Heart left ventricle (tissue), 16 donors: Measurements from ENCODE around the gene MAST4. TPM values are rescaled to one million over a fixed set of nuclear protein-coding genes. Genes with fewer than 3 reads are reported as not detected.

ENCODE experiments used
- ATAC-seq, 4 donors: fragments of 200-7000 bp; cut with Tn5 transposase; one replicate each; pipeline ENCODE4 v1.9.1; 2020 to 2022; ENCODE audit warnings: moderate library complexity in 4 of 4, mild to moderate bottlenecking in 3 of 4, moderate number of reproducible peaks in 1 of 4
- DNase-seq, 5 donors: peaks; one replicate each; pipeline ENCODE4 v3.0.0-alpha.2; 2020
- H3K27ac ChIP-seq, 12 donors: fragments of 200-600 bp; sonication (generic) in 4 of 12; one replicate each; pipeline versions ENCODE4 v1.5.0 to v1.8.0; 2016 to 2022; ENCODE audit warnings: mild to moderate bottlenecking in 2 of 12
- H3K27me3 ChIP-seq, 9 donors: fragments of 200-600 bp; sonication (generic) in 2 of 9; one replicate each; pipeline versions ENCODE4 v1.5.1 to v1.8.0; 2016 to 2022; ENCODE audit warnings: mild to moderate bottlenecking in 3 of 9
- H3K36me3 ChIP-seq, 9 donors: fragments of 200-600 bp; sonication (generic) in 2 of 9; one replicate each; pipeline versions ENCODE4 v1.5.0 to v1.8.0; 2018 to 2022; ENCODE audit warnings: mild to moderate bottlenecking in 2 of 9
- H3K4me1 ChIP-seq, 12 donors: fragments of 200-600 bp; sonication (generic) in 4 of 12; one replicate each; pipeline versions ENCODE4 v1.5.0 to v1.8.0; 2016 to 2022; ENCODE audit warnings: mild to moderate bottlenecking in 3 of 12
- H3K4me3 ChIP-seq, 12 donors: fragments of 200-600 bp; sonication (generic) in 4 of 12; one replicate each; pipeline versions ENCODE4 v1.5.0 to v1.8.0; 2017 to 2022; ENCODE audit warnings: mild to moderate bottlenecking in 9 of 12, moderate library complexity in 4 of 12
- H3K9me3 ChIP-seq, 12 donors: fragments of 200-600 bp; sonication (generic) in 4 of 12; one replicate each; pipeline versions ENCODE4 v1.5.0 to v1.8.0; 2016 to 2022; ENCODE audit warnings: mild to moderate bottlenecking in 1 of 12
- POLR2A ChIP-seq, 2 donors: fragments of 450-650 bp; IDR thresholded peaks; one replicate each; pipeline ENCODE4 v1.6.1; 2017; ENCODE audit warnings: antibody characterized with exemption in 2 of 2, mild to moderate bottlenecking in 2 of 2, moderate library complexity in 2 of 2
- WGBS, 4 donors: extraction: QIAGEN DNeasy Blood & Tissue Kit in 2 of 4; methylation state at CpG; one replicate each; pipeline versions ENCODE4 v1.1.5 to v1.1.7; 2013 to 2018; 5-methylcytosine and 5-hydroxymethylcytosine counted together
- intact Hi-C, 10 donors: fragments of 100-400 bp; cut with DNase I; formaldehyde crosslinking; loops; one replicate each; pipeline versions ENCODE4 v1.11.1 to v1.14.2; 2022
- polyA plus RNA-seq, 2 donors: library from polyadenylated mRNA; stranded (reverse); fragments of 200-250 nt; gene quantifications; one replicate each; pipeline ENCODE4 v1.2.3, GENCODE V29; 2013
- total RNA-seq, 9 donors: library from RNA; depleted of rRNA in 2 of 9; stranded (reverse); fragments of >200 nt in 2 of 9; fragmentation: NEBNext Ultra II Directional in 3 of 9; extraction: Animal tissue kit (Norgen Biotek cat#: 25700) in 3 of 9; gene quantifications; one replicate each; pipeline versions ENCODE4 v1.1.0 to v1.2.4, GENCODE V29; 2016 to 2023
- TF ChIP-seq, protein P1 (sequence below), 12 donors: fragments of 200-600 bp; sonication (generic) in 4 of 12; IDR thresholded peaks; one replicate each; pipeline versions ENCODE4 v1.5.0 to v1.8.0; 2018 to 2022; ENCODE audit warnings: antibody characterized with exemption in 12 of 12, mild to moderate bottlenecking in 5 of 12
- donor health status: ischemic (EF 13 %, LVEDD 7.1; RV severe dilation, severe dysfunction).
- donor health status: healthy with polysubstance abuse.
- donor health status: DM: no; HTN: yes; CAD: no.
- donor health status: DM: no; HTN: no; CAD: no.
- donor health status: ischemic (EF 25% LVEDD 6.9; RV normal size, moderate dysfunction).
- donor health status: ischemic (EF 25% LVEDD 5.7; RV mildly dilated, moderate dysfunction).
- donor health status: healthy.
- donor health status: DM: yes; HTN: yes; CAD: no.
- donor health status: ischemic (EF 35%, LVEDD 5.7; RV mildly dilated, moderate dysfunction).
- donor health status: nonischemic (EF 11% LVEDD 7.7; RV severe dilation, severe dysfunction).
- donor health status: DM: yes; HTN: yes; CAD: no.
- donor health status: PGD.
- donor health status: ischemic (EF 29% LVEDD 5.4; RV normal size, mild dysfunction).
- donor health status: nonischemic (EF 23%, LVEDD 6.1; RV moderate dilation, normal function).

Gene MAST4
- total and polyA plus RNA-seq, 11 donors, result 26.8 to 96.2 (median 68.1) TPM

DNA sequence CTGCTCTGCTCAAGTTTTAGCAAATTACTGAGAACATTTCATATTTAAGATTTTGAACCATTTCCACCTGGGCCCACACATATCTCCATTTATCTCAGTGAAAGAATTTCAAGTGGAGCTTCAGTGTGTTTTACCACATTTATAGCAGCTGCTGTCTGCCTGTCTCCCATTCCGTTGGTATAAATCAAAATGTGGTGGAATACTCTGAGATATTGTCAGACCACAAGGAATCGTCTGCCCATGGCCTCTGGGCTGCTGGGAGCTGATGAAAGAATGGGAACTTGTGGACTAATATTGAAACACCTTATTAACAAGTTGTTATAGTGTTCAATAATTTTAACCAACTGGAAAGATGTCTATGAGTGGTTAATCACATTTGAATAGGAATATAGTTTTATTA, 33.3 kb downstream of the MAST4 start:
- no peak for ATAC-seq
- WGBS, 4 donors, result 35 to 45% (median 40%) methylated on average over 2 of the region's 2 CpGs
- TF ChIP-seq, protein P1, sequence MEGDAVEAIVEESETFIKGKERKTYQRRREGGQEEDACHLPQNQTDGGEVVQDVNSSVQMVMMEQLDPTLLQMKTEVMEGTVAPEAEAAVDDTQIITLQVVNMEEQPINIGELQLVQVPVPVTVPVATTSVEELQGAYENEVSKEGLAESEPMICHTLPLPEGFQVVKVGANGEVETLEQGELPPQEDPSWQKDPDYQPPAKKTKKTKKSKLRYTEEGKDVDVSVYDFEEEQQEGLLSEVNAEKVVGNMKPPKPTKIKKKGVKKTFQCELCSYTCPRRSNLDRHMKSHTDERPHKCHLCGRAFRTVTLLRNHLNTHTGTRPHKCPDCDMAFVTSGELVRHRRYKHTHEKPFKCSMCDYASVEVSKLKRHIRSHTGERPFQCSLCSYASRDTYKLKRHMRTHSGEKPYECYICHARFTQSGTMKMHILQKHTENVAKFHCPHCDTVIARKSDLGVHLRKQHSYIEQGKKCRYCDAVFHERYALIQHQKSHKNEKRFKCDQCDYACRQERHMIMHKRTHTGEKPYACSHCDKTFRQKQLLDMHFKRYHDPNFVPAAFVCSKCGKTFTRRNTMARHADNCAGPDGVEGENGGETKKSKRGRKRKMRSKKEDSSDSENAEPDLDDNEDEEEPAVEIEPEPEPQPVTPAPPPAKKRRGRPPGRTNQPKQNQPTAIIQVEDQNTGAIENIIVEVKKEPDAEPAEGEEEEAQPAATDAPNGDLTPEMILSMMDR (IDR thresholded peaks at IDR 0.05), result no peak
- TF ChIP-seq POLR2A (IDR thresholded peaks at IDR 0.05), result no peak
- H3K27ac ChIP-seq, result no peak overlapping the region
- H3K4me3 ChIP-seq, result no peak overlapping the region
- no peaks in the 10 kb centered on the region for H3K27me3 ChIP-seq
- H3K4me1 ChIP-seq, result peaks cover 0 to 23% (median 4%) of the 10 kb centered on the region in 12 donors
- no peak for DNase-seq
- H3K36me3 ChIP-seq, result no peaks in the 10 kb centered on the region
- H3K9me3 ChIP-seq, result no peaks in the 10 kb centered on the region
- intact Hi-C loops, result no loop called here

DNA sequence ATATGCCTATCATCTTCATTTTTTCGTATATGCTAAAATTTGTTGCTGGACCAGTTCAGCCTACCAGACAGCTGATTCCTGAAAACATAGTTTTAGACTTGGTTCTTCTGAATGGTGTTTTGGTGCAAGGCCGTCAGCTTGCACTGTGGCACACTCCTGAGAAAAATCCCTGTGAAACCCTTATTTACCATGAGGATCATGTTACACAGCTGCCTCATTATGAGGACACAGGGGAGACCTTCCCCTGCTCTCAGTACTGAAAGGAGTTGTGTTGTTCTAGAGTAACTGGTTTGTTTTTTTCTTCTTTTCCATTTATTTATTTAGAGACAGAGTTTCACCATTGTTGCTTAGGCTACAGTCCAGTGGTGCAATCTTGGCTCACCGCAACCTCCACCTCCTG, 37.6 kb downstream of the MAST4 start:
- no peak overlapping the region for H3K4me3 ChIP-seq
- DNase-seq (no peak), ATAC-seq (no peak)
- H3K36me3 ChIP-seq, result no peaks in the 10 kb centered on the region
- no peak overlapping the region for H3K27ac ChIP-seq
- no peak for TF ChIP-seq POLR2A (IDR thresholded peaks at IDR 0.05)
- TF ChIP-seq, protein P1 (IDR thresholded peaks at IDR 0.05), result no peak
- no peaks in the 10 kb centered on the region for H3K27me3 ChIP-seq
- intact Hi-C loops, result no loop called here
- H3K9me3 ChIP-seq, result no peaks in the 10 kb centered on the region
- H3K4me1 ChIP-seq, result peaks cover 0 to 39% (median 9%) of the 10 kb centered on the region in 12 donors
- WGBS, 4 donors, result 86 to 91% (median 89%) methylated on average over 3 of the region's 3 CpGs

DNA sequence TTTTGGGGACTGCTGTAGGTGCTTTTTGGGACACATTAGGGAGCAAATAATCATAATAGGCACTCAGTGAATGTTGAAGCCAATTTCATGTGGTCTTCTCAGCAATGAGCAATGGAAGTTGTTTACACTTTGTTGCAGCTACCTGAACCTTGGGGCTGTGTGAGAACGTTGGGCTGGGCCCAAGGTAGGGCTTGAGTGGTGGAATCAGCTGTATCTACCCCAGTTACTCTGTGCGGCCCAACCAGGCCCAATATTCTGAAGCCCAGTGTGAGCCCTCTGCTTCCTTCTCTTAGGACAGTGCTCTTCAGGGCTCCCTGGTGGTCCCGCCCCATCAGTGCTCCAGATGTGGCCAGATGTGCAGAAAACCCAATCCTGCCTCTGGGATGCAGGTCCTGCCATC, 38.4 kb downstream of the MAST4 start:
- intact Hi-C loops, result no loop called here
- no peaks in the 10 kb centered on the region for H3K9me3 ChIP-seq
- no peak for DNase-seq
- no peaks in the 10 kb centered on the region for H3K36me3 ChIP-seq
- H3K4me3 ChIP-seq, result no peak overlapping the region
- ATAC-seq, result peak in 1 of 4 donors; percentile 25
- no peaks in the 10 kb centered on the region for H3K27me3 ChIP-seq
- WGBS, 4 donors, result 73 to 89% (median 80%) methylated on average over 2 to 3 of the region's 3 CpGs
- peaks cover 0 to 37% (median 8%) of the 10 kb centered on the region in 12 donors for H3K4me1 ChIP-seq
- no peak overlapping the region for H3K27ac ChIP-seq
- TF ChIP-seq, protein P1 (IDR thresholded peaks at IDR 0.05), result no peak
- no peak for TF ChIP-seq POLR2A (IDR thresholded peaks at IDR 0.05)

DNA sequence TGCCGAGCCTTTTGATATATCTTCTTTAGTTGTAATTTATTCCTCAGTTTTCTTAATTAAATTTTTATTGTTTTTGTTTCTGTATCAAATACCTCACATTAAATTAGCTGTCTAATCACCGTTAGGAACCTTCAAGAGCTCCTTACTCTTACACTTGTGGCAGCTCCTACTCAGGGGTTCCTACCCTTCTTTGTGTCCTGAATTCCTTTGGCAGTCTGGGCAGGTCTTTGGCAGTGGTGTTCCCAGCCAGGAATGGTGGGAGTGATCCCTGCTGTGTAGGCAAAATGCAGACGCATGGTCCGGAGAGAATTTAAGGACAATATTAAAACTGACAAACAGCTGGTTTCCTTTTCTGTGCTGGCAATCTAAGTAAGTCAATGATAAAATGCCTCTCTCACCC, 41.8 kb downstream of the MAST4 start:
- Histone ChIP-seq H3K36me3 (no peaks in the 10 kb centered on the region), H3K27me3 (no peaks in the 10 kb centered on the region), H3K4me3 (no peak overlapping the region), H3K4me1 (peaks cover 0 to 45% (median 10%) of the 10 kb centered on the region in 12 donors), H3K27ac (peak overlapping the region in 7 of 12 donors; percentile 0 to 38 (median 19)), H3K9me3 (no peaks in the 10 kb centered on the region)
- intact Hi-C loops, result no loop called here
- WGBS, 4 donors, result 37 to 43% (median 38%) methylated on average over 4 of the region's 4 CpGs
- DNase-seq (no peak), ATAC-seq (peak in 2 of 4 donors; percentile 14 to 43)
- TF ChIP-seq, protein P1 (IDR thresholded peaks at IDR 0.05), result no peak
- TF ChIP-seq POLR2A (IDR thresholded peaks at IDR 0.05), result no peak
